Neuronal stem cell (in vitro differentiated cells): ENCODE measurements around the gene SCN2B.

Experiments used
- DNase-seq: peaks from one replicate; pipeline ENCODE4 v3.0.0-alpha.2; 2013; ENCODE audit warnings: low spot score
- H2AFZ ChIP-seq: one replicate; pipeline ENCODE4 v1.6.1; 2013; ENCODE audit warnings: mild to moderate bottlenecking, low read length, inconsistent platforms
- H2AK5ac ChIP-seq: 2 replicates; pipeline ENCODE4 v1.6.1; 2013; ENCODE audit warnings: low read depth, mild to moderate bottlenecking, inconsistent platforms, low read length, moderate library complexity, mixed read lengths
- H2BK120ac ChIP-seq: 2 replicates; pipeline ENCODE4 v1.6.1; 2013; ENCODE audit warnings: low read depth, mild to moderate bottlenecking, inconsistent platforms, low read length, moderate library complexity, mixed read lengths
- H2BK12ac ChIP-seq: one replicate; pipeline ENCODE4 v1.6.1; 2013; ENCODE audit warnings: low read length, inconsistent platforms
- H2BK15ac ChIP-seq: 2 replicates; pipeline ENCODE4 v1.6.1; 2013; ENCODE audit warnings: mild to moderate bottlenecking, low read length, inconsistent platforms, mixed read lengths
- H2BK5ac ChIP-seq: one replicate; pipeline ENCODE4 v1.6.1; 2013; ENCODE audit warnings: inconsistent platforms, mild to moderate bottlenecking, low read length, moderate library complexity
- H3K14ac ChIP-seq: one replicate; pipeline ENCODE4 v1.6.1; 2013; ENCODE audit warnings: low read length, inconsistent platforms
- H3K18ac ChIP-seq: 2 replicates; pipeline ENCODE4 v1.6.1; 2013; ENCODE audit warnings: low read length, inconsistent platforms
- H3K23ac ChIP-seq: 2 replicates; pipeline ENCODE4 v1.6.1; 2013; ENCODE audit warnings: low read depth, mild to moderate bottlenecking, mixed read lengths, low read length, inconsistent platforms; ENCODE audit not compliant: poor library complexity
- H3K27ac ChIP-seq: replicated peaks from 3 replicates; pipeline ENCODE4 v1.5.1; 2013; ENCODE audit warnings: low read length, inconsistent platforms
- H3K27me3 ChIP-seq, 3 experiments: 2 replicates each; pipeline ENCODE4 v1.6.1; 2013; ENCODE audit warnings: low read length in 3 of 3, mild to moderate bottlenecking in 2 of 3, inconsistent platforms in 1 of 3, low read depth in 1 of 3, mixed read lengths in 1 of 3, moderate library complexity in 1 of 3; ENCODE audit not compliant: control insufficient read depth in 3 of 3, insufficient read depth in 3 of 3
- H3K36me3 ChIP-seq, 2 donors: replicated peaks in 1 of 2; 2 replicates each; pipeline ENCODE4 v1.6.1; 2013; ENCODE audit warnings: low read length in 2 of 2; ENCODE audit not compliant: control insufficient read depth in 2 of 2, insufficient read depth in 2 of 2
- H3K4ac ChIP-seq: 2 replicates; pipeline ENCODE4 v1.6.1; 2013; ENCODE audit warnings: inconsistent platforms, mild to moderate bottlenecking, low read length, moderate library complexity
- H3K4me1 ChIP-seq, 2 donors: 1 replicate in 1 of 2; 2 replicates in 1 of 2; pipeline ENCODE4 v1.6.1; 2013; ENCODE audit warnings: low read length in 2 of 2, low read depth in 1 of 2; ENCODE audit not compliant: control insufficient read depth in 2 of 2, insufficient read depth in 1 of 2
- H3K4me2 ChIP-seq: one replicate; pipeline ENCODE4 v1.6.1; 2013; ENCODE audit warnings: mild to moderate bottlenecking, low read length, inconsistent platforms; ENCODE audit not compliant: insufficient read depth, poor library complexity, severe bottlenecking
- H3K4me3 ChIP-seq, 2 donors: 2 replicates each; pipeline ENCODE4 v1.5.1; 2013; ENCODE audit warnings: low read length in 2 of 2, mild to moderate bottlenecking in 2 of 2, inconsistent platforms in 1 of 2, moderate library complexity in 1 of 2
- H3K79me1 ChIP-seq: one replicate; pipeline ENCODE4 v1.6.1; 2013; ENCODE audit warnings: low read depth, mild to moderate bottlenecking, inconsistent platforms, low read length, moderate library complexity
- H3K9ac ChIP-seq: one replicate; pipeline ENCODE4 v1.6.1; 2013; ENCODE audit warnings: mild to moderate bottlenecking, low read depth, low read length, inconsistent platforms; ENCODE audit not compliant: poor library complexity
- H3K9me3 ChIP-seq, 2 donors: replicated peaks in 1 of 2; 2 replicates each; pipeline versions ENCODE3 to v1.6.1; 2013; ENCODE audit warnings: low read length in 2 of 2, mild to moderate bottlenecking in 2 of 2, inconsistent platforms in 1 of 2, low read depth in 1 of 2, mixed read lengths in 1 of 2, moderate library complexity in 1 of 2; ENCODE audit not compliant: control insufficient read depth in 2 of 2, insufficient read depth in 1 of 2
- H4K8ac ChIP-seq: one replicate; pipeline ENCODE4 v1.6.1; 2013; ENCODE audit warnings: low read depth, mild to moderate bottlenecking, inconsistent platforms, low read length, moderate library complexity
- H4K91ac ChIP-seq: one replicate; pipeline ENCODE4 v1.6.1; 2013; ENCODE audit warnings: low read length, low read depth, mild to moderate bottlenecking, inconsistent platforms; ENCODE audit not compliant: poor library complexity
- WGBS, 2 donors: extraction: QIAGEN DNeasy Blood & Tissue Kit; methylation state at CpG; one replicate each; pipeline ENCODE4 v1.1.7; 2013; ENCODE audit warnings: missing lambda C conversion rate in 2 of 2, mixed read lengths in 1 of 2; ENCODE audit not compliant: insufficient read length in 2 of 2, insufficient replicate concordance in 1 of 2; ENCODE audit errors: extremely low coverage in 2 of 2; 5-methylcytosine and 5-hydroxymethylcytosine counted together

The SCN2B gene

GRCh38 chr11:118214210-118214914 lies 37.9 kb upstream of the SCN2B start:
- Histone ChIP-seq H2BK12ac (no peak overlapping the region), H2BK15ac (no peak overlapping the region), H3K9ac (no peak overlapping the region), H3K36me3 (no peaks in the 10 kb centered on the region), H3K4ac (no peak overlapping the region), H2BK5ac (no peak overlapping the region), H3K4me3 (no peak overlapping the region), H4K8ac (no peak overlapping the region), H3K27ac (no peak overlapping the region), H2AK5ac (no peak overlapping the region), H3K4me2 (no peak overlapping the region), H3K18ac (no peak overlapping the region), H3K27me3 (peaks cover 0 to 13% (median 0%) of the 10 kb centered on the region in 3 experiments), H4K91ac (no peak overlapping the region), H2AFZ (no peak overlapping the region), H3K4me1 (peaks cover 0 to 15% of the 10 kb centered on the region in 2 donors), H3K23ac (no peak overlapping the region), H3K9me3 (no peaks in the 10 kb centered on the region), H3K79me1 (no peaks in the 10 kb centered on the region), H3K14ac (no peak overlapping the region), H2BK120ac (no peak overlapping the region)
- no peak for DNase-seq
- WGBS, 2 donors: no CpG with 5 or more reads among the region's 6 CpGs

GRCh38 chr11:118213781-118214180 lies 37.3 kb upstream of the SCN2B start:
- H2AFZ ChIP-seq: no peak overlapping the region
- H3K79me1 ChIP-seq: no peaks in the 10 kb centered on the region
- no peak overlapping the region for H2BK120ac ChIP-seq
- H3K36me3 ChIP-seq: no peaks in the 10 kb centered on the region
- H3K27me3 ChIP-seq: peaks cover 0 to 13% (median 0%) of the 10 kb centered on the region in 3 experiments
- H4K91ac ChIP-seq: no peak overlapping the region
- H3K9me3 ChIP-seq: no peaks in the 10 kb centered on the region
- no peak overlapping the region for H3K4ac ChIP-seq
- peaks cover 0 to 15% of the 10 kb centered on the region in 2 donors for H3K4me1 ChIP-seq
- H3K18ac ChIP-seq: no peak overlapping the region
- no CpG with 5 or more reads among the region's 2 CpGs for WGBS, 2 donors
- H3K4me2 ChIP-seq: no peak overlapping the region
- no peak overlapping the region for H2BK15ac ChIP-seq
- no peak overlapping the region for H3K27ac ChIP-seq
- no peak overlapping the region for H2BK12ac ChIP-seq
- no peak overlapping the region for H2AK5ac ChIP-seq
- H3K14ac ChIP-seq: no peak overlapping the region
- no peak overlapping the region for H4K8ac ChIP-seq
- no peak for DNase-seq
- H3K4me3 ChIP-seq: no peak overlapping the region
- no peak overlapping the region for H3K9ac ChIP-seq
- H2BK5ac ChIP-seq: no peak overlapping the region
- H3K23ac ChIP-seq: no peak overlapping the region

GRCh38 chr11:118213201-118213600 lies 36.8 kb upstream of the SCN2B start:
- H3K27me3 ChIP-seq: peaks cover 0 to 15% (median 0%) of the 10 kb centered on the region in 3 experiments
- no peak overlapping the region for H4K91ac ChIP-seq
- no peak overlapping the region for H3K4ac ChIP-seq
- no peak overlapping the region for H3K9ac ChIP-seq
- no peak overlapping the region for H3K23ac ChIP-seq
- no peaks in the 10 kb centered on the region for H3K36me3 ChIP-seq
- no peak overlapping the region for H2BK120ac ChIP-seq
- H2AFZ ChIP-seq: no peak overlapping the region
- no peak overlapping the region for H3K18ac ChIP-seq
- H3K4me3 ChIP-seq: no peak overlapping the region
- no peak overlapping the region for H2BK5ac ChIP-seq
- H3K79me1 ChIP-seq: no peaks in the 10 kb centered on the region
- no peaks in the 10 kb centered on the region for H3K9me3 ChIP-seq
- no peak for DNase-seq
- H2BK12ac ChIP-seq: no peak overlapping the region
- H2AK5ac ChIP-seq: no peak overlapping the region
- no peak overlapping the region for H2BK15ac ChIP-seq
- no CpG with 5 or more reads among the region's 4 CpGs for WGBS, 2 donors
- H3K27ac ChIP-seq: no peak overlapping the region
- H3K14ac ChIP-seq: no peak overlapping the region
- H3K4me1 ChIP-seq: peaks cover 0 to 15% of the 10 kb centered on the region in 2 donors
- H4K8ac ChIP-seq: no peak overlapping the region
- no peak overlapping the region for H3K4me2 ChIP-seq

GRCh38 chr11:118212781-118213191 lies 36.3 kb upstream of the SCN2B start:
- Histone ChIP-seq H3K27me3 (peaks cover 0 to 19% (median 0%) of the 10 kb centered on the region in 3 experiments), H4K8ac (no peak overlapping the region), H3K18ac (no peak overlapping the region), H2AFZ (no peak overlapping the region), H3K9me3 (no peaks in the 10 kb centered on the region), H3K4me3 (no peak overlapping the region), H3K36me3 (no peaks in the 10 kb centered on the region), H2BK5ac (no peak overlapping the region), H3K14ac (no peak overlapping the region), H3K79me1 (no peaks in the 10 kb centered on the region), H3K4me2 (no peak overlapping the region), H4K91ac (no peak overlapping the region), H2BK120ac (no peak overlapping the region), H2BK12ac (no peak overlapping the region), H3K4ac (no peak overlapping the region), H3K4me1 (peaks cover 0 to 15% of the 10 kb centered on the region in 2 donors), H2AK5ac (no peak overlapping the region), H2BK15ac (no peak overlapping the region), H3K23ac (no peak overlapping the region), H3K9ac (no peak overlapping the region), H3K27ac (no peak overlapping the region)
- no peak for DNase-seq
- no CpG with 5 or more reads among the region's 2 CpGs for WGBS, 2 donors
